K562 (cell line): Measurements from ENCODE around the gene NAT8L.

Source experiments
- CEBPB ChIP-seq: fragments of 450-650 bp; IDR thresholded peaks from 2 replicates; pipeline ENCODE4 v1.6.1; 2016; ENCODE audit warnings: missing genetic modification characterization, missing compliant biosample characterization
- DPF2 ChIP-seq: fragments of 450-650 bp; IDR thresholded peaks from 2 replicates; pipeline ENCODE4 v1.6.1; 2016
- EZH2 ChIP-seq: IDR thresholded peaks from 2 replicates; pipeline ENCODE4 v1.6.1; 2012; ENCODE audit warnings: low read depth, mild to moderate bottlenecking, inconsistent platforms, low read length, borderline replicate concordance
- KAT7 ChIP-seq: sonication (generic); formaldehyde crosslinking; IDR thresholded peaks from 2 replicates; pipeline ENCODE4 v1.8.0; 2022; ENCODE audit warnings: missing genetic modification reagents, mild to moderate bottlenecking, borderline replicate concordance
- MEIS2 ChIP-seq: fragments of 450-650 bp; IDR thresholded peaks from 2 replicates; pipeline ENCODE4 v1.6.1; 2014; ENCODE audit warnings: mild to moderate bottlenecking; ENCODE audit not compliant: partially characterized antibody
- SMAD1 ChIP-seq: fragments of 150-350 bp; IDR thresholded peaks from 2 replicates; pipeline ENCODE4 v1.6.1; 2014; ENCODE audit warnings: low read length, low read depth; ENCODE audit not compliant: partially characterized antibody
- TEAD4 ChIP-seq, 2 experiments: sonication (generic) in 1 of 2; formaldehyde crosslinking in 1 of 2; IDR thresholded peaks; 2 replicates each; pipeline versions ENCODE4 v1.6.1 to v1.8.0; 2012 to 2022; ENCODE audit warnings: borderline replicate concordance in 1 of 2, inconsistent platforms in 1 of 2, low read length in 1 of 2, mild to moderate bottlenecking in 1 of 2, missing genetic modification reagents in 1 of 2
- TFAP4 ChIP-seq: sonication (generic); formaldehyde crosslinking; IDR thresholded peaks from 2 replicates; pipeline ENCODE4 v1.8.0; 2022; ENCODE audit warnings: missing genetic modification reagents, mild to moderate bottlenecking, moderate library complexity, borderline replicate concordance
- XRCC3 ChIP-seq: fragments of 450-650 bp; IDR thresholded peaks from 2 replicates; pipeline ENCODE4 v1.6.1; 2017; ENCODE audit warnings: mild to moderate bottlenecking, moderate library complexity
- ZBTB8A ChIP-seq: fragments of 450-650 bp; IDR thresholded peaks from 2 replicates; pipeline ENCODE4 v1.6.1; 2018; ENCODE audit warnings: mild to moderate bottlenecking, moderate library complexity; ENCODE audit not compliant: partially characterized antibody
- ZFP1 ChIP-seq: fragments of 450-650 bp; formaldehyde crosslinking; IDR thresholded peaks from 2 replicates; pipeline ENCODE4 v1.4.0; 2020; ENCODE audit warnings: mild to moderate bottlenecking, mixed read lengths
- ZNF589 ChIP-seq: fragments of 200-800 bp; sonication (Bioruptor generic); IDR thresholded peaks from 2 replicates; pipeline ENCODE4 v1.6.1; 2016; ENCODE audit warnings: low read depth, missing genetic modification characterization, missing compliant biosample characterization
- ZSCAN32 ChIP-seq: fragments of 450-650 bp; formaldehyde crosslinking; IDR thresholded peaks from 2 replicates; pipeline ENCODE4 v1.4.0; 2020; ENCODE audit warnings: mild to moderate bottlenecking, moderate library complexity
- TF ChIP-seq, protein P1 (sequence below): fragments of 250-450 bp; sonication (Bioruptor Pico); IDR thresholded peaks from 2 replicates; pipeline ENCODE4 v1.8.0; 2021; ENCODE audit warnings: moderate library complexity, mild to moderate bottlenecking, inconsistent platforms

DNA sequence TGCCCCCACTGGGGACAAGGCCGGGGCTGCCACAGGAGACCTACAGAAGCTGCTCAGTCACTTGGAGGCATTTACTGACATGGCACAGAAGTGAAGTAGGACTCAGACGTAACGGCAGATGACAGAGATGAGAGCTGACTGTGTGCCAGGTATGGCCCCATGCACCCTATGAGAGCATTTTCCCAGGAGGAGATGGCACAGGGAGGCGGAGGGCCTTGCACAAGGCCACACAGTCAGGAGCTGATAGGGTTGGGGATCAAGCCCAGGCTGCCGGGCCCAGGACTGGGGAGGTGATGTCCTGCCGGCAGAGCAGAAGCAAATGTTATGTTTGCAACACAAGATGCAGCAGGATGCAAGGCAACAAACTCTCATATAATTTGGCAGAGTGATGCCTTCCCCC, 34.1 kb downstream of the NAT8L start:
- no peak for TF ChIP-seq DPF2
- no peak for TF ChIP-seq KAT7 (CRISPR knock-in tag)
- no peak for TF ChIP-seq EZH2
- TF ChIP-seq ZFP1 (CRISPR knock-in tag), result no peak
- no peak for TF ChIP-seq ZBTB8A
- no peak for TF ChIP-seq MEIS2
- TF ChIP-seq SMAD1, result no peak
- no peak for TF ChIP-seq XRCC3
- TF ChIP-seq, protein P1, sequence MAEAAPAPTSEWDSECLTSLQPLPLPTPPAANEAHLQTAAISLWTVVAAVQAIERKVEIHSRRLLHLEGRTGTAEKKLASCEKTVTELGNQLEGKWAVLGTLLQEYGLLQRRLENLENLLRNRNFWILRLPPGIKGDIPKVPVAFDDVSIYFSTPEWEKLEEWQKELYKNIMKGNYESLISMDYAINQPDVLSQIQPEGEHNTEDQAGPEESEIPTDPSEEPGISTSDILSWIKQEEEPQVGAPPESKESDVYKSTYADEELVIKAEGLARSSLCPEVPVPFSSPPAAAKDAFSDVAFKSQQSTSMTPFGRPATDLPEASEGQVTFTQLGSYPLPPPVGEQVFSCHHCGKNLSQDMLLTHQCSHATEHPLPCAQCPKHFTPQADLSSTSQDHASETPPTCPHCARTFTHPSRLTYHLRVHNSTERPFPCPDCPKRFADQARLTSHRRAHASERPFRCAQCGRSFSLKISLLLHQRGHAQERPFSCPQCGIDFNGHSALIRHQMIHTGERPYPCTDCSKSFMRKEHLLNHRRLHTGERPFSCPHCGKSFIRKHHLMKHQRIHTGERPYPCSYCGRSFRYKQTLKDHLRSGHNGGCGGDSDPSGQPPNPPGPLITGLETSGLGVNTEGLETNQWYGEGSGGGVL, result no peak
- no peak for TF ChIP-seq CEBPB (tag)
- no peak for TF ChIP-seq ZSCAN32
- no peak for TF ChIP-seq TFAP4 (CRISPR knock-in tag)
- no peak for TF ChIP-seq ZNF589 (CRISPR knock-in tag)
- TF ChIP-seq TEAD4 (IDR thresholded peaks at IDR 0.05; ENCODE audit: low read length), result no peak
- TF ChIP-seq TEAD4 (CRISPR knock-in tag; IDR thresholded peaks at IDR 0.05; ENCODE audit: borderline replicate concordance), result no peak
